Heart right ventricle (tissue), 16 donors: ENCODE measurements around the gene KCNJ15. TPM values are rescaled to one million over a fixed set of nuclear protein-coding genes. Genes with fewer than 3 reads are reported as not detected.

Experiments used
- ATAC-seq, 8 donors: fragments of 200-7000 bp; cut with Tn5 transposase; one replicate each; pipeline ENCODE4 v1.9.1; 2020; ENCODE audit warnings: mild to moderate bottlenecking in 8 of 8, moderate library complexity in 8 of 8, moderate number of reproducible peaks in 1 of 8
- DNase-seq, 2 donors: peaks; one replicate each; pipeline ENCODE4 v3.0.0-alpha.2; 2020
- H3K27ac ChIP-seq, 10 donors: fragments of 200-600 bp; sonication (generic) in 2 of 10; one replicate each; pipeline versions ENCODE4 v1.5.0 to v1.8.0; 2020 to 2022; ENCODE audit warnings: mild to moderate bottlenecking in 3 of 10
- H3K27me3 ChIP-seq, 7 donors: fragments of 200-600 bp; one replicate each; pipeline ENCODE4 v1.8.0; 2021 to 2022; ENCODE audit warnings: mild to moderate bottlenecking in 2 of 7
- H3K36me3 ChIP-seq, 9 donors: fragments of 200-600 bp; sonication (generic) in 1 of 9; one replicate each; pipeline versions ENCODE4 v1.5.0 to v1.8.0; 2020 to 2022; ENCODE audit warnings: mild to moderate bottlenecking in 2 of 9
- H3K4me1 ChIP-seq, 9 donors: fragments of 200-600 bp; sonication (generic) in 1 of 9; one replicate each; pipeline versions ENCODE4 v1.5.0 to v1.8.0; 2020 to 2022; ENCODE audit warnings: mild to moderate bottlenecking in 4 of 9
- H3K4me3 ChIP-seq, 10 donors: fragments of 200-600 bp; sonication (generic) in 2 of 10; one replicate each; pipeline versions ENCODE4 v1.5.0 to v1.8.0; 2020 to 2022; ENCODE audit warnings: mild to moderate bottlenecking in 7 of 10, moderate library complexity in 2 of 10
- H3K9me3 ChIP-seq, 11 donors: fragments of 200-600 bp in 10 of 11; sonication (generic) in 2 of 11; one replicate each; pipeline versions ENCODE4 v1.5.0 to v1.8.0; 2013 to 2022; ENCODE audit warnings: mild to moderate bottlenecking in 2 of 11, control low read depth in 1 of 11, moderate library complexity in 1 of 11
- WGBS, 2 donors: extraction: QIAGEN DNeasy Blood & Tissue Kit; methylation state at CpG; one replicate each; pipeline ENCODE4 v1.1.7; 2013; ENCODE audit warnings: inconsistent platforms in 1 of 2; 5-methylcytosine and 5-hydroxymethylcytosine counted together
- intact Hi-C, 10 donors: fragments of 100-400 bp; cut with DNase I; formaldehyde crosslinking; loops; one replicate each; pipeline versions ENCODE4 v1.11.1 to v1.14.2; 2022
- polyA plus RNA-seq, 2 donors: library from polyadenylated mRNA; stranded (reverse); fragments of 200-250 nt; gene quantifications; one replicate each; pipeline ENCODE4 v1.2.3, GENCODE V29; 2013
- total RNA-seq, 10 donors: library from RNA; stranded (reverse); fragmentation: NEBNext Ultra II Directional in 3 of 10; extraction: Animal tissue kit (Norgen Biotek cat#: 25700) in 3 of 10; gene quantifications; one replicate each; pipeline versions ENCODE4 v1.2.1 to v1.2.4, GENCODE V29; 2021 to 2023
- TF ChIP-seq, protein P1 (sequence below), 9 donors: fragments of 200-600 bp; sonication (generic) in 2 of 9; IDR thresholded peaks; one replicate each; pipeline versions ENCODE4 v1.5.0 to v1.8.0; 2021 to 2022; ENCODE audit warnings: antibody characterized with exemption in 9 of 9, mild to moderate bottlenecking in 5 of 9, moderate library complexity in 1 of 9
- donor health status: Arrhythmogenic right ventricular cardiomyopathy.
- donor health status: ischemic (EF 13 %, LVEDD 7.1; RV severe dilation, severe dysfunction).
- donor health status: healthy with polysubstance abuse.
- donor health status: DM: no; HTN: yes; CAD: no.
- donor health status: DM: no; HTN: no; CAD: no.
- donor health status: ischemic (EF 25% LVEDD 6.9; RV normal size, moderate dysfunction).
- donor health status: ischemic (EF 25% LVEDD 5.7; RV mildly dilated, moderate dysfunction).
- donor health status: healthy.
- donor health status: DM: yes; HTN: yes; CAD: no.
- donor health status: Ischemic cardiomyopathy.
- donor health status: ischemic (EF 35%, LVEDD 5.7; RV mildly dilated, moderate dysfunction).
- donor health status: nonischemic (EF 11% LVEDD 7.7; RV severe dilation, severe dysfunction).
- donor health status: DM: yes; HTN: yes; CAD: no.
- donor health status: PGD.
- donor health status: ischemic (EF 29% LVEDD 5.4; RV normal size, mild dysfunction).
- donor health status: nonischemic (EF 23%, LVEDD 6.1; RV moderate dilation, normal function).

Gene KCNJ15
- total and polyA plus RNA-seq, 12 donors = 0.10 to 2.1 (median 0.47) TPM; not detected in 2

DNA sequence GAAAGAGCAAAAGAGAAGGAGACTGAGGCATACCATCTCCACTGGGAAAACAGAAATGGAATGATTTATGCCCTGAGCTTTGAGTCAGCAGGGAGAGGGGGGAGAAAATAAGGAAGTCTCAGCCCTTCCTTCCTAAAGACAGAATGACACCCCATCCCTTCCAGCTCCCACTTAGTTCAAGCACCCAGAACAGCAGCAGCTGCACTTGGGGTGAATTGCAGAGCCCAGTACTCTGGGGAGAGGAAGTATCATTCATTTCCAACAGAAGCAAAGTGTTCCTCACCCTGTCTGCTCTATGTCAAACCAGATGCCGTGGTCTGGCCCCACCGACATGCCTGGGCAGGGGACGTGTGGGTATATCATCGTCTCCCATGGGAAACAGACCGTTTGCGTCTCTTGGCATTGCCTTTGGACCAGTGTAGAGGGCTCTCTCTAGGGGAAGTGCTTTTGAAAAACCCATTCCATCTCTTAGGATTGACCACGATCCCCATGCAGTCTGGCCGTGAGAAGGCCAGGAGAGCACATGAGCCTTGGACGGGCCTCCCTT is 1.1 kb upstream of the KCNJ15 start:
- 74 to 75% methylated on average over 9 of the region's 9 CpGs for WGBS, 2 donors
- Histone ChIP-seq H3K27ac (peak overlapping the region in 1 of 10 donors; percentile 86), H3K4me1 (peaks cover 0 to 39% (median 0%) of the 10 kb centered on the region in 9 donors), H3K4me3 (peak overlapping the region in 1 of 10 donors; percentile 7), H3K27me3 (peaks cover 0 to 12% (median 0%) of the 10 kb centered on the region in 7 donors), H3K9me3 (no peaks in the 10 kb centered on the region), H3K36me3 (no peaks in the 10 kb centered on the region)
- intact Hi-C loops = no loop called here
- DNase-seq (no peak), ATAC-seq (no peak)
- TF ChIP-seq, protein P1, sequence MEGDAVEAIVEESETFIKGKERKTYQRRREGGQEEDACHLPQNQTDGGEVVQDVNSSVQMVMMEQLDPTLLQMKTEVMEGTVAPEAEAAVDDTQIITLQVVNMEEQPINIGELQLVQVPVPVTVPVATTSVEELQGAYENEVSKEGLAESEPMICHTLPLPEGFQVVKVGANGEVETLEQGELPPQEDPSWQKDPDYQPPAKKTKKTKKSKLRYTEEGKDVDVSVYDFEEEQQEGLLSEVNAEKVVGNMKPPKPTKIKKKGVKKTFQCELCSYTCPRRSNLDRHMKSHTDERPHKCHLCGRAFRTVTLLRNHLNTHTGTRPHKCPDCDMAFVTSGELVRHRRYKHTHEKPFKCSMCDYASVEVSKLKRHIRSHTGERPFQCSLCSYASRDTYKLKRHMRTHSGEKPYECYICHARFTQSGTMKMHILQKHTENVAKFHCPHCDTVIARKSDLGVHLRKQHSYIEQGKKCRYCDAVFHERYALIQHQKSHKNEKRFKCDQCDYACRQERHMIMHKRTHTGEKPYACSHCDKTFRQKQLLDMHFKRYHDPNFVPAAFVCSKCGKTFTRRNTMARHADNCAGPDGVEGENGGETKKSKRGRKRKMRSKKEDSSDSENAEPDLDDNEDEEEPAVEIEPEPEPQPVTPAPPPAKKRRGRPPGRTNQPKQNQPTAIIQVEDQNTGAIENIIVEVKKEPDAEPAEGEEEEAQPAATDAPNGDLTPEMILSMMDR (IDR thresholded peaks at IDR 0.05) = no peak

DNA sequence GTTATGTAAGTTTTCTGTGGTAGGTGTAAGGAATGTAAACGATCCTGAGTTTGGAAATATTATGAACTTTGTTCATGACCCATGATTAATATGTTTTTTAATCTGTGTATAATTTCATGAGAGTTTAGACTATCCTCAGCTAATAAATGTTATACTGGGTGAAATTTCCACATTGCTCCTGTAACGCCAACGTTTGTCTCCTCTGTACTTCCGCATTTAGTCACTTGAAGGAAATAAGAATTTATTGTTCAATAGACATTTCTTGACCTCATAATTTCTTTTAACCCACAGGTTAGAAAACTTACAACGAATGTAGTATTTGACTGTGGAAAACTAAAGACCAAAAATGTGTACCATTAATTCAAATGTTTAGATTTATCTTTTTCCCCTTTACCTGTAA is 876 bp downstream of the KCNJ15 start:
- peaks cover 0 to 12% (median 0%) of the 10 kb centered on the region in 7 donors for H3K27me3 ChIP-seq
- H3K4me1 ChIP-seq = peaks cover 0 to 50% (median 0%) of the 10 kb centered on the region in 9 donors
- H3K36me3 ChIP-seq = no peaks in the 10 kb centered on the region
- 76 to 84% methylated on average over 5 of the region's 5 CpGs for WGBS, 2 donors
- peak overlapping the region in 1 of 10 donors; percentile 86 for H3K27ac ChIP-seq
- DNase-seq (no peak), ATAC-seq (no peak)
- H3K4me3 ChIP-seq = peak overlapping the region in 1 of 10 donors; percentile 16
- no peaks in the 10 kb centered on the region for H3K9me3 ChIP-seq
- TF ChIP-seq, protein P1 (IDR thresholded peaks at IDR 0.05) = no peak
- intact Hi-C loops = no loop called here

DNA sequence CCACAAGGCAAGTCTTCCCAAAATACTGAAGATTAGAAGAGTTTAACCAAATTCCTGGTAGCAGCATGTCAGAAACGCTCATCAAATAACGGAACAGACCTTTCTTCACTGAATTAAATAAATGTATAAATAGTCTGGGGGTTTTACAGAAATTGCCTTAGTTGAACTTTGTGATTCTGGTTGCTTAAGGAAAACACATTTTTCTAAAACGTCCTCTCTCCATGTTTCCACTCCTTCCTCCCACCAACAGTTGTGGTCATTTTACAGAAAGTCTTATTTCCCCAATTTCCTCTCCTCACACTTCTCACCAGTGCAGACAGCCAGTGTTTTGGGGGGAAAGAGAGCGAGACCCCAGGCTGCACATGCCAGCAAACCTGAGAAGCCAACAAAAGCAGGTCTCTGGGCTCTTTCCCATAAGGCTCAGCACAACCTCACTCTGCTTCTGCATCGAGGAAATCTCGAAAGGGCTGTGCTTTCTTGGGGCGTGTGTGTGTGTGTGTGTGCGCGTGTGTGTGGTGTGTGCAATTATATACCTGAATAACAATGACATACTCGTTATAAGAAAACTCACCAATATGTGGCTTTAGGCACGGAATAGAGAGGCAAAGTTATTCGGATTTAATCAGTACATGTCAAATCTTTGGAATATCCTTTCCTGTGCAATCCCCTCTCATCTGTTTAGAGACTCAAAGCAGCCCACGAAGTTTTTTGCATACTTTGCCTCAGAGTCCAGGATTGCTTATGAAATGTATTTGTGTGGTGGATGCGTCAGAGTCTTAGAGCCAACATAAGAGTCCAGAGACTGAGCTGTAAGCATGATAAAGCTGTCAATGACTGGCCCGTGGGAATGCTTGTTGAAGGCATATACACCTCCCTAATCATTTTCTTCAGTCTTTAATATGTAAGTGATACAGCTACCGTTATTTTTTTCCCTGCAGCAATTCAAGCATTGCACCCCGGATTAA is 2.0 kb downstream of the KCNJ15 start:
- peak overlapping the region in 1 of 10 donors; percentile 16 for H3K4me3 ChIP-seq
- 61 to 65% methylated on average over 17 of the region's 17 CpGs for WGBS, 2 donors
- peaks cover 0 to 50% (median 0%) of the 10 kb centered on the region in 9 donors for H3K4me1 ChIP-seq
- H3K9me3 ChIP-seq = no peaks in the 10 kb centered on the region
- peaks cover 0 to 12% (median 0%) of the 10 kb centered on the region in 7 donors for H3K27me3 ChIP-seq
- intact Hi-C loops = no loop called here
- TF ChIP-seq, protein P1 (IDR thresholded peaks at IDR 0.05) = no peak
- H3K36me3 ChIP-seq = no peaks in the 10 kb centered on the region
- no peak for ATAC-seq
- H3K27ac ChIP-seq = peak overlapping the region in 1 of 10 donors; percentile 86
- DNase-seq = no peak

DNA sequence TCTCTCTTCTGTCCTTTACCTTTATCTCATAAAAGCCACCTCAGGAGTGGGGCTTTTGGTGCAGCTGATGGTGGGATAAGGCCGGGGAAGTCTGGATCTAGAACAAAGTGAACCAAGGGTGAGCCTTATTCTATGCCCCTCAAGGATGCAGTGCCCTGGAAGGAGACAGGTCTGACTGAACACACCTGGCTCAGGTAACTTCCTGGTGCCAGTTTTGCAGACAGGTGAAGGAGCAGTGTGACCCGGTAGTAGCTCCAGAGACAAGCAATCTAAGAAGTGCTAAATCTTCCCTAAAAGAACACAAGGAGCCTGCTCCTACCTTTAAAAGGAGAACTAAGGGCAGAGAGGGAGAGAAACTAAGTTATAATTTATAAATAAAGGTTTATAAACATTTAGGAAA is 2.9 kb downstream of the KCNJ15 start:
- TF ChIP-seq, protein P1 (IDR thresholded peaks at IDR 0.05) = no peak
- 89 to 91% methylated on average over 2 of the region's 2 CpGs for WGBS, 2 donors
- no peak for DNase-seq

More for the DNA sequence above, 2.9 kb downstream of the KCNJ15 start:
- Histone ChIP-seq H3K27me3 (peaks cover 0 to 12% (median 0%) of the 10 kb centered on the region in 7 donors), H3K27ac (peak overlapping the region in 1 of 10 donors; percentile 86), H3K36me3 (no peaks in the 10 kb centered on the region), H3K4me1 (peaks cover 0 to 50% (median 0%) of the 10 kb centered on the region in 9 donors), H3K4me3 (no peak overlapping the region), H3K9me3 (no peaks in the 10 kb centered on the region)
- no peak for ATAC-seq
- intact Hi-C loops = no loop called here
